ENCODE data around the gene GRK6. TPM values are rescaled to one million over a fixed set of nuclear protein-coding genes. Genes with fewer than 3 reads are reported as not detected.

Gene GRK6
- total RNA-seq, 4 donors from 2014 or later = 29.1 to 62.2 (median 37.1) TPM

DNA sequence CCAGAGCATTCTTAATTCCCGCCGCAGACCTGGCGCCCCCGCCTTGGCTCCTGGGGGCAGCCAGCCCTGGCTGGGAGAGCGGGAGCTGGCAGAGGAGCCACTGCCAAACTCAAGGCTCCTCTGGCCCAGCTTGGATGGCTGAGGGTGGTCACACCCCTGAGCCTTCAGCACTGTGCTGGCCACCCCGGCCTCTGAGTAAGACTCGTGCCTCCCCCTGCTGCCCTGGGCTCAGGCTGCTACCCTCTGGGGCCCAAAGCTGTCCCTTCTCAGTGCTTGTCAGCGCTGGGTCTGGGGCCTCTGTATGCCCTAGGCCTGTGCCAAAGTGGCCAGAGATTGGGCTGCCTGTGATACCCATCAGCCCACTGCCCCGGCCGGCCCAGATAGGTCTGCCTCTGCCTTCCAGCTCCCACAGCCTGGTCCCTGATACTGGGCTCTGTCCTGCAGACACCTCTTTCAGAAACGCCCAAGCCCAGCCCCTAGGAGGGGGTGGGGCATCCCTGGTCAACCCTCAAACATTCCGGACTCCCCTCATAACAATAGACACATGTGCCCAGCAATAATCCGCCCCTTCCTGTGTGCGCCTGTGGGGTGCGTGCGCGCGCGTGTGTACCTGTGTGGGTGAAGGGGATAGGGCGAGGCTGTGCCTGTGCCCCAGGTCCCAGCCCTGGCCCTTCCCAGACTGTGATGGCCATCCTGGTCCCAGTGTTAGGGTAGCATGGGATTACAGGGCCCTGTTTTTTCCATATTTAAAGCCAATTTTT is 15.8 kb downstream of the GRK6 start:
- 78% methylated on average over 18 of the region's 20 CpGs for WGBS
- peak in 1 of 2 donors; percentile 60 for DNase-seq (ENCODE audit: low spot score in 2 of 2)
- H3K9me3 ChIP-seq = no peaks in the 10 kb centered on the region
- no peak overlapping the region for H3K27ac ChIP-seq
- H3K4me1 ChIP-seq = peaks cover 35% of the 10 kb centered on the region
- TF ChIP-seq POLR2AphosphoS5 (IDR thresholded peaks at IDR 0.05) (no peak), POLR2A (IDR thresholded peaks at IDR 0.05) (no peak), EP300 (IDR thresholded peaks at IDR 0.05) (no peak)
- TF ChIP-seq, protein P1, sequence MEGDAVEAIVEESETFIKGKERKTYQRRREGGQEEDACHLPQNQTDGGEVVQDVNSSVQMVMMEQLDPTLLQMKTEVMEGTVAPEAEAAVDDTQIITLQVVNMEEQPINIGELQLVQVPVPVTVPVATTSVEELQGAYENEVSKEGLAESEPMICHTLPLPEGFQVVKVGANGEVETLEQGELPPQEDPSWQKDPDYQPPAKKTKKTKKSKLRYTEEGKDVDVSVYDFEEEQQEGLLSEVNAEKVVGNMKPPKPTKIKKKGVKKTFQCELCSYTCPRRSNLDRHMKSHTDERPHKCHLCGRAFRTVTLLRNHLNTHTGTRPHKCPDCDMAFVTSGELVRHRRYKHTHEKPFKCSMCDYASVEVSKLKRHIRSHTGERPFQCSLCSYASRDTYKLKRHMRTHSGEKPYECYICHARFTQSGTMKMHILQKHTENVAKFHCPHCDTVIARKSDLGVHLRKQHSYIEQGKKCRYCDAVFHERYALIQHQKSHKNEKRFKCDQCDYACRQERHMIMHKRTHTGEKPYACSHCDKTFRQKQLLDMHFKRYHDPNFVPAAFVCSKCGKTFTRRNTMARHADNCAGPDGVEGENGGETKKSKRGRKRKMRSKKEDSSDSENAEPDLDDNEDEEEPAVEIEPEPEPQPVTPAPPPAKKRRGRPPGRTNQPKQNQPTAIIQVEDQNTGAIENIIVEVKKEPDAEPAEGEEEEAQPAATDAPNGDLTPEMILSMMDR (IDR thresholded peaks at IDR 0.05) = no peak
- H3K27me3 ChIP-seq = no peaks in the 10 kb centered on the region
- H3K4me3 ChIP-seq = no peak overlapping the region
- peaks cover 29% of the 10 kb centered on the region for H3K36me3 ChIP-seq

DNA sequence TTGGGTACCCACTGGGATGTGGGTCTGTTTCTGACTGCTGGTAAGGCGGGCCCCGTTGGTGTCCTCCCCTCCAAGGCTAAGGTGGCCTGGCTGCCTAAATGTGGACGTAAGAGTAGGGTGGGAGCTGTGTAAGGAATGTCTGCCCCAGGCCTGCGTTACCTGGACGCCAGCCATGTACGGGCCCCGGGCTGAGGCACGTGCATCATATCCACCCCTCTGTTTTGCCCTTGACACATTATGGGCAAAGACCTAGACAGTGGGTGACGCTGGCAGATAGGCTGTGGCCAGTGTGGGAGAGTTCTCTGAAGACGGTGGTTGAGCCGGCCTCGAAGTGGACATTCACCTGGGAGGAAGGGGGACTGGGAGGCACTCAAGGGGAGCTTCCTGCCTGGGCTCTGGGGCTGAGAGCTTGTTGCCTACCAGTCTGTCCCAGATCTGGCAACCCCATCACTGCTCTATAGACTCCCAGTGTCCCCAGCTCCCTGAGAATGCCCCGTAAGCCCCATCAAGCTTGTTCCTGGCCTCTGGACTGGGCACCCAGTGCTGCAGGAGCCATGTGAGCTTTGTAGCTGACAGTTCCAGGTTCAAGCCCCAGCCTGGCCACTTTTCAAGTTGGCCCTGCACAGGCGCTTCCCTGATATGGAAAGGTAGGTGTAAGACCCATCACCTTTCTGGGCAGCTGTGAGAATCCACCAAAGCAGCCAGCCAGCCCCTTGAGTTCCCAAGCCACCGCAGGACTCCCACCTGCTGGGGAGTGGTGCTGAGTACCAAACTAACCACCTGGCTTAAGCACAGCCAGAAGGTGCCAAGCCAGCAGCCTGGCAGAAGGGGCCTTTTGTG is 16.9 kb downstream of the GRK6 start:
- Histone ChIP-seq H3K4me1 (peaks cover 46% of the 10 kb centered on the region), H3K4me3 (no peak overlapping the region), H3K27ac (no peak overlapping the region), H3K36me3 (peaks cover 21% of the 10 kb centered on the region), H3K27me3 (no peaks in the 10 kb centered on the region), H3K9me3 (no peaks in the 10 kb centered on the region)
- TF ChIP-seq, protein P1 (IDR thresholded peaks at IDR 0.05) = no peak
- TF ChIP-seq POLR2AphosphoS5 (IDR thresholded peaks at IDR 0.05) (no peak), POLR2A (IDR thresholded peaks at IDR 0.05) (no peak), EP300 (IDR thresholded peaks at IDR 0.05) (no peak)
- DNase-seq (ENCODE audit: low spot score in 2 of 2) = peak in 1 of 2 donors; percentile 66
- WGBS = 47% methylated on average over 11 of the region's 15 CpGs

- Histone ChIP-seq H3K4me1 (peaks cover 54% of the 10 kb centered on the region), H3K27me3 (no peaks in the 10 kb centered on the region), H3K9me3 (no peaks in the 10 kb centered on the region), H3K27ac (no peak overlapping the region), H3K36me3 (peaks cover 21% of the 10 kb centered on the region), H3K4me3 (no peak overlapping the region)
- WGBS = 34% methylated on average over 7 of the region's 7 CpGs
- peak in 1 of 2 donors; percentile 65 for DNase-seq (ENCODE audit: low spot score in 2 of 2)
- TF ChIP-seq, protein P1 (IDR thresholded peaks at IDR 0.05) = no peak
Observed at GRCh38 chr5:177444106-177445051, 17.9 kb downstream of the GRK6 start.

DNA sequence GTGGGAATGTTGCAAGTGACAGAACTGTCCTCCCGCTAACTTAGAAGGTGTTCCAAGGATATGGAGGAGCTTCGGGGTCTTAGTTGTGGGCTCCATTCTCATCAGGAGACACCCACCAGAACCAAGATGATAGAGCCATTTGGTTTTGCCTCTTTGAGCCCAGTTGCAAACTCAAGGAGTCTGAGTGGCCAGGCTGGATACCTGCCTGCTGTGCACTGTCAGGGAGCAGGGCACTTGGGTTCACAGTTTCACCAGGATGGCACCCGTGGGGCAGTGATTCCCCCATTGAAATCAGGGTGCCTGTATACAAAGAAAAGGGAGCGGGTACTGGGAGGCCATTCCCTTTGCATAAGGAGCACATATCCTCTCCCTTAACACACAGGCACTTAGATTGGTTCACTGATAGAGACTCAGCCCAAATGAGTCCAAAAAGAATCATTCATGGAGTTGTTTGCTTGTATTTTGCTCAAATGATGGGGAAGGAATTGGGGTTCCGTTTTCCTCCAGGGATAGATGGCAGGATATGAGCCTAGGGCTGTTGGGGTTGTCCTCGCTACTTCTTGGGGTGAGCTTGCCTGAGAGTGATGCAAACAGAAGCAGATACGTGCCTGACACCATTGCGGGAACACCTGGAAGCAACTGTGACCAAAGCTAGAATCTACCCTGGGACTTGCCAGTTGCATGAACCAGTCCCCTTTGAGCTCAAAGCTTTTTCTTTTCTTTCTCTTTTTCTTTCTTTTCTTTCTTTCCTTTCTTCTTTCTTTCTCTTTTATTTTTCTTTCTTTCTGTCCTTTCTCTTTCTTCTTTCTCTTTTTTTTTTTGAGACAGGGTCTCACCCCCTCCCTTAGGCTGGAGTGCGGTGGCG is 18.8 kb downstream of the GRK6 start:
- Histone ChIP-seq H3K9me3 (no peaks in the 10 kb centered on the region), H3K36me3 (peaks cover 20% of the 10 kb centered on the region), H3K4me1 (peaks cover 63% of the 10 kb centered on the region), H3K27ac (no peak overlapping the region), H3K27me3 (no peaks in the 10 kb centered on the region), H3K4me3 (no peak overlapping the region)
- WGBS = 46% methylated on average over 10 of the region's 10 CpGs
- TF ChIP-seq, protein P1 (IDR thresholded peaks at IDR 0.05) = no peak
- TF ChIP-seq EP300 (IDR thresholded peaks at IDR 0.05) (no peak), POLR2A (IDR thresholded peaks at IDR 0.05) (no peak), POLR2AphosphoS5 (IDR thresholded peaks at IDR 0.05) (no peak)
- no peak for DNase-seq (ENCODE audit: low spot score in 2 of 2)
